HG03571 (cell line): Measurements from ENCODE around the gene KLF15.

Experiments
- ATAC-seq: cut with Tn5 transposase; IDR thresholded peaks from one replicate; pipeline ENCODE4 v1.9.1; 2021; ENCODE audit not compliant: unreplicated experiment

The KLF15 gene

GRCh38 chr3:126361211-126361610 is 4.0 kb upstream of the KLF15 start:
- no peak for ATAC-seq

DNA sequence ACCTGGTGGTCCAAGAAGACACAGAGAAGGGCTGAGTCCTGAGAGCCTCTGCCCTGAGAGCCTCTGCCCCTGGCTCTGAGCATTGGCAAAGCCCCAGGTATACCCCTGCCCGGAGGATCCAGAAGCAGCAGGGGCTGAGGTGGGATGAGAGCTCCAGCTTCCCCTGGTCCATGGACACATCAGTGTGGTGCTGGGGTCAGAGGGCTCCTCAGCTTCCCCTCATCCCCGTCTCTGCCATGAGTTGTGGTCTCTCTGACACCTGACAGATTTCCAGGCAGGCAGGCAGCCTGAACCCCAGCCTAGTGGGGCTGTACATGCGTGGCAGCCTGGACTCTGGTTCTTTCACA is 3.5 kb upstream of the KLF15 start:
- ATAC-seq: no peak

GRCh38 chr3:126360046-126360713 is 3.0 kb upstream of the KLF15 start:
- ATAC-seq: no peak

DNA sequence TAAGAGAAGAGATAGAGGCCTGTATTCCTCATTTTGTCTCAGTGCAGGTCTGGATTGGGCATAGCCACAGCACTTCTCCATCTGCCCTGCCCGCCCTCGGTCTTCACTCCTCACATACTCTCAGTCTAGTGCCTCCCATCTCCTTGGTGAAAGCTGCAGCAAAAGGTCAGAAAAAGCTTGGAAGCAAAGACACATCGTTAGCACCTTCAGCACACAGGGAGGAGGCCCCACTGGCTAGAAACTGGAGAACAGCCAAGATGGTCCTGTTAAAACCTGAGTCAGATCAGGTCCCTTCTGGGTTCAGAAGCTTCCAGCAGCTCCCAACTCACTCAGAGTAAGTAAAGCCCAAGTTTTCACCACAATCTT is 1.6 kb upstream of the KLF15 start:
- no peak for ATAC-seq

DNA sequence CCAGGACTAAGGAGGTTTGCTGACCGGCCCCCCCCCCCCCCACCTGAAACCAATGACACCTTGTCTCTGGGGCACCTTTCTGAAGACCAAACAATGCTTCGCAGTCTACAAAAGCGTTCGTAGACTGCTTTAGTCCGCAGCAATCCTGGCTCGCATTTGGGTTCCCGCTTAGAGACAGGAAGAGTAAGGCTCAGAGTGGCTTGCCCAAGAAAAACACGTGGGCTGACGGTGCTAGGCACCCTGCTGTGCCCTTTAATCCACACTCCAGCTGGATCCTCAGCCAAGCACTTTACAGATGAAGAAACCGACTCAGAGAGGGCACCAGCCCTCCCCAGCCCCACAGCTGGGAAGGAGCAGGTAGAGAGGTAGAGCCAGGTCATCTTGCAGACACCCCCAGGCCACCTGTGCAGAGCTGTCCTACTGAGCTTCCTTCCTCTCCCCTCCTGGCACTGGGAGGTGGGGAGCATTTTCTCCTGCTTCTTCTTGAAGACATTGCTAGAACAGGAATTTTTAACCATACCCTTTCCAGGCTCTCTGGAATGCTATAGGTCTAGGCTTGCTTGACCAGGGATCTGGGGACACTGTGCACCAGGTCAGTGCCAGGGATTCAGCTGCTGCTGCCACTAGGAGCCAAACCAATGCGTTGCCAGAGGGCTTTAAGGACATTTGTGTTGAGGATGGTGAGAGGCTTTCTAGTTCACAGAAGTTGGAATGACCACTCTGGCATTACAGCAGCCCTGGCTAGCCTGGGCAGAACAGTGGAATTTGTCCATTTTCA is 1.0 kb upstream of the KLF15 start:
- no peak for ATAC-seq

DNA sequence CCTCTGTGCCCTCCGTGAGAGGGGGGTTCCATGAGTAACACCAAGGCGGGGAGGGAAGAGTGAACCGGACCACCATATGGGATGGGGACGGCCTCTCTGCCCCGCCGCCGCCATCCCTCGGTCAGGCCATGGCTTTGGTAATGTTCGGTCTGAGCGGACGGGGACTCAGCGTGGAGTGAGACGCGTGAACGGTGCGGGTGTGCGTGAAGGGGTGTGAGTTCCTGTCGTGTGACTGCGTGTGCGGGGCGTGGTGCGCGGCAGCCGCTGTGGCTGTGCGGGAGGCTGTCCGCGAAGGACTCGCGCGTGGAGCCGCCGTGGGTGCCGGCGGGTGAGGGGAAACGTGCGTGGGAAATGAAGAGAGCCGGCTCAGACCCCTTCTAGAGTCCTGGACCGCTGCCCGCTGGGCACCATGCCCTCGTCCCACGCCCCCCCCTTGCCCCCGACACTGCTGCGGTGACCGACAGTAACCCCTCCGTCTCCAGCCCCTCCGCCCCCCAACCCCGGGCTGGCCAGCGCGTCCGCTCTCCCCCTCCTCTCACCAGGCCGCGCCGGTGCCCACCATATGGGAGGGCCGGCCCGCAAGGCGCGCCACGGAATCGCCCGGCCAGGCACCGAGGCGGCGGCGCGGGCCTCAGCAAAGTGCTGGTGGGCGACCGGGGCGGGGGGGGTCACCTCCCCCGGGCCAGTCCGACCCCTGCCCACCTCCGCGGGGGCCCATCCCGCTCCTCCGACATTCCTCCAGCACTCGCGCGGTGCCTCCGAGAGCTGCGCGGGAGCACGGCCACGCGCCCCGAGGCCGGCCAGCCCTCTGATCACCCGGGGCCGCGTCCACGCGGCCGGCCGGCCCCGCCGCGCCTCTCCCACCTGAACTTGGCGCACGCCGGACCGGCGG is 589 bp downstream of the KLF15 start:
- ATAC-seq: no peak

DNA sequence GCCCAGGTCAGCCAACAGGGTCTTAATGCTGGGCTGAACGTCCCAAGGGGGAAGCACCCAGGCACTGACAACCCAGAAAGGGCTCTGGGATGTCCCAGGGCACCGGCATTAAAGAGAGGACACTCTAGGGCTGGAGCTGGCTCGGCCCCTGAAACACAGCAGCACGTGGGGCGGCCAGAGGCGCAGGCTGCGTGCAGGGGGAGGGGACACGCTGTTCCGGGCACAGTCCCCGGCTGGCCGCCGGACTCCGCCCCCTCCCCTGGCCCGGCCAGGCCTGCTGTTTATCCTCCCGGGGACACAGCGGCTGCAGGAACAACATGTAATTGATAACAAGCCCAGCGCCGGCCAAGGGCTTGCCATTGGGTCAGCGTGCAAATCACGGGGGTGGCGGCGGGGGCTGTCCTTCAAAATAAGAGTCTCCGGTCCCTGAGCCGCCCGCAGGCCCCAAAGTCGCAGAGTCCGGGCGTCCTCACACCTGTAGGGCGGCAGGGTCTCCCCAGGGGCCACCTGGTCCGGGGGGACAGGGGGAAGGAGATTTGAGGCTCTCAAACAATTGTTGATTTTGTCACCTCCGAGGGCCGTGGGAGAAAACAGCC is 1.3 kb downstream of the KLF15 start:
- no peak for ATAC-seq

GRCh38 chr3:126355251-126355650 is 2.0 kb downstream of the KLF15 start:
- no peak for ATAC-seq

GRCh38 chr3:126354776-126355175 is 2.4 kb downstream of the KLF15 start:
- ATAC-seq: no peak

- no peak for ATAC-seq
Observed at GRCh38 chr3:126353694-126354321, 3.4 kb downstream of the KLF15 start.

- ATAC-seq: no peak
Observed at GRCh38 chr3:126352476-126353454, 4.4 kb downstream of the KLF15 start.

- no peak for ATAC-seq
Observed at GRCh38 chr3:126351771-126352475, 5.3 kb downstream of the KLF15 start.

DNA sequence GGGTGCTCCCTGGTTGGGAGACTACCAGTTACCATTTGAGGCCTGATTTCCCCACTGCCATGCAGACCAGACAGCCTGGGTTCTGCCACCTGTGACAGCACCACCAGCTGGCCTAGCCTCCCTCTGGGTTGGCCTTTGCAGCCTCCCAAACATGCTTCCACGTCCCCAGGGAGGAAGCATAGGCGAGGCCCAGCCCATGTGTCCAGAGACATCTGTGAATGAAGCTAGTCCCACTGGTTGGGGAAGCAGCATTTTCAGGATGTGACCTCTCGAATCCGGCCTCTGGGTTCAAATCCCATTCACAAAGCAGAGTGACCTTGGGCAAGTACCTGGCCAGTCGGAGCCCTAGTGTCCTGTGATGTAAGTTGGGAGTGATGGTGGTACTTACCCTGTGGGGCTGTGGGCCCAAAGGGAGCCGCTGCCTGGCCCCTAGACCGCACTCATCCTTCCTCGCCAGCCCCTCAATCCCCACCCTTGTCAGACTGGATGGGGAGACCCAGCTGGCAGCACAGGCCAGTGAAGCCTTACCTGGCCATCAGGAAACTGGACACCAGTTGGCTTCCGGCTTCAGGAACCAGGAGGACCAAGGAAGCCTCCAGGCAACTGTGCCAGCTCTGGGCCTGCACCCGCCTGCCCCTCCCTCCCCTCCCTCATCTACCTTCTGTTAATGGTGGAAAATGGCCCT is 6.0 kb downstream of the KLF15 start:
- ATAC-seq: no peak

DNA sequence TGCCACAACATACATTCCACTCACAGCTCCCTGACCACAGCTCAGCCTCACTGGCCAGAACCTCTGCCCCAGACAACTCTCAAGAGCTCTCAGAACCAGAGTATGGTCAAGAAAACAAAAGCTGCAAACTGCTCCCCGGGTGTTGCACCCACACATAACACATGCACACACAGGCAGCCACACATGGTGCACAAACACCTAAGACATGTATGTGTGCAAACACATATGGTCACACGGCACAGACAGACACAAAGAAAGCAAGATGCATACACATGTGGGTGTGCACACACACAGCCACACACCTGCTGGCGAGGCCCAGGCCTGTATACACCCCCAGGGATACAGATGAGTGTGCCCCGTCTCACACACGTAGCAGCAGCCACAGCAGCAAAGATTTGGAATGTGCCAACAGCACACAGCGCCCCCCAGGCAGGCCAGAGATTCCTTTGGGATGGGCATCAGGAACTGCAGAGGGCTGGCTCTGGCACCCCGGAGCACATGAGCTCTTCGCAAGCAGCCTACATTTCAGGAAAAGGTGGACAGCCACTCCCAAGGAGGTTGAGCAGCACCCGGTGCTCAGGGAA is 6.6 kb downstream of the KLF15 start:
- ATAC-seq: no peak

GRCh38 chr3:126349611-126350501 is 7.4 kb downstream of the KLF15 start:
- ATAC-seq: no peak

DNA sequence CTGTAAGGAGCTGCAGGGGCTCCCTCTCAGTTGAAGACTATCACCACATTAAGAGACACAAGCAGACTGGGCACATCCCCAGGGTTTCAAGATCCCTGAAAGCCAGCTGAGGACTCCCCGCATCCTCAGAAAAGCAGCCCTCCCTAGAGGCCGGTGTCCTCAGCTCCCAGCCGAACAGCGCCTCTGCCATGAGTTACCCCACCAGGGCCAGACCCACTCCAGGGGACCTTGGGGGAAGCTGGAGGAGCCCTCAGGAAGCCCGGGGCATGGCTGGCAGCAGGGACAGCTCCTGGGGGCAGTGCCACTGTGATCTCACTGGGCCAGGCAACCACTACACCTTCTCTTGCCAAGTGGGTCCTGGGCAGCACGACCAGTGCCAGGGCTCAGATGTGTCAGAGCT is 8.1 kb downstream of the KLF15 start:
- no peak for ATAC-seq

GRCh38 chr3:126348308-126348920 is 8.8 kb downstream of the KLF15 start:
- no peak for ATAC-seq
